Measurements from ENCODE around the gene KAT14. TPM values are rescaled to one million over a fixed set of nuclear protein-coding genes. Genes with fewer than 3 reads are reported as not detected.
A peak's percentile ranks its signal among the peaks of the same experiment; 100 is the strongest.
"Not testable (repeated sequence)": the region's sequence is repeated elsewhere in the genome, so short reads cannot be mapped to it uniquely, and the experiment has no call there.

The KAT14 gene, protein sequence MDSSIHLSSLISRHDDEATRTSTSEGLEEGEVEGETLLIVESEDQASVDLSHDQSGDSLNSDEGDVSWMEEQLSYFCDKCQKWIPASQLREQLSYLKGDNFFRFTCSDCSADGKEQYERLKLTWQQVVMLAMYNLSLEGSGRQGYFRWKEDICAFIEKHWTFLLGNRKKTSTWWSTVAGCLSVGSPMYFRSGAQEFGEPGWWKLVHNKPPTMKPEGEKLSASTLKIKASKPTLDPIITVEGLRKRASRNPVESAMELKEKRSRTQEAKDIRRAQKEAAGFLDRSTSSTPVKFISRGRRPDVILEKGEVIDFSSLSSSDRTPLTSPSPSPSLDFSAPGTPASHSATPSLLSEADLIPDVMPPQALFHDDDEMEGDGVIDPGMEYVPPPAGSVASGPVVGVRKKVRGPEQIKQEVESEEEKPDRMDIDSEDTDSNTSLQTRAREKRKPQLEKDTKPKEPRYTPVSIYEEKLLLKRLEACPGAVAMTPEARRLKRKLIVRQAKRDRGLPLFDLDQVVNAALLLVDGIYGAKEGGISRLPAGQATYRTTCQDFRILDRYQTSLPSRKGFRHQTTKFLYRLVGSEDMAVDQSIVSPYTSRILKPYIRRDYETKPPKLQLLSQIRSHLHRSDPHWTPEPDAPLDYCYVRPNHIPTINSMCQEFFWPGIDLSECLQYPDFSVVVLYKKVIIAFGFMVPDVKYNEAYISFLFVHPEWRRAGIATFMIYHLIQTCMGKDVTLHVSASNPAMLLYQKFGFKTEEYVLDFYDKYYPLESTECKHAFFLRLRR
- 10 to 100 TPM; 11.1 to 17.4 (median 14.9) TPM for total RNA-seq

DNA sequence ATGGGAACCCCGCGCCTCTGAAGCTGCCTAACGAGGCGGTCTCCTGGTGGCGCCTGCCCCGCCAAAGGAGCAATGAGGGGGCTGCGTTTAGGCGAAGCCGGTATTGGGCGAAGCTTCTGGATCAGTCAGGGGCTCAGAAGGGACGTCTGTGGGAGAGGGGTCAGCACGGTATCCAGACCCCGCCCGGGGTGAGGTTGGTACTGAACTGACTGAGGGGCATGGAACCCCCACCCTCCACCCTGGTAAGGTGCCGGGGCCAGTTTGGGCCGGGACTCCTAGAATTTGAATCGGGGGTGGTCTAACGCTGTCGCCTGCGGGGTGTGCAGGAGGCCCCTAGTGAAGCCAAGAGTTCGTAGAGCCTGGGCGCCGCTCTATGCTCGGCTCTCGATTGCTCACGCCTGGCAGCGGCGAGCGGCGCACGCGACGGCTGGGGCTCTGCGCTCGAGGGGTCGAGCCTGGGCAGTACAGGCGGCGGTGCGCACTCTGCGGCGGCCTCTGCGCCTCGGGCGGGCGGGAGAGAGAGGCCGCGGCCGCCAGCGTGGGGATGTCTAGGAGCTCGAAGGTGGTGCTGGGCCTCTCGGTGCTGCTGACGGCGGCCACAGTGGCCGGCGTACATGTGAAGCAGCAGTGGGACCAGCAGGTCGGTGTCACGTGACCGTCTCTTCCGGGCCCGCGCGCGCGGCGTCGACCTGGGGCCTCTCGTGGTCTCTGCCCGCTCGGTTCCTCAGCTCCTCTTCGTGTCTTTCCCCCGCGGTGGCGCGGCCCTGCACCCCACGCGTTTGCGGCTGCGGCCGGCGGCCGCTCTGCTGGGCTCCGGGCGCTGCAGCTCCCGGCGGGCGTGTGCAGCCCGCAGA, at the start of gene KAT14, which contains the start of gene PET117:
TSS of gene KAT14 (plus strand) at position 452 of the 854 bp plus-strand sequence. CDS start 4,798 bp downstream, outside the sequence.
TSS of gene PET117 (plus strand) at position 452 of the 854 bp plus-strand sequence. CDS start at position 545, 93 bp downstream.
- intact Hi-C loops (cut with DNase I; ENCODE audit: low total_unique reads), result no loop called here
- H3K9me3 ChIP-seq, result no peaks in the 10 kb centered on the region
- peak; percentile 78 to 83 for DNase-seq (ENCODE audit: low spot score in 2 of 2)
- H3K36me3 ChIP-seq, result no peaks in the 10 kb centered on the region
- peak within 1 kb of the TSS; percentile 91 to 94 for H3K27ac ChIP-seq
- TF ChIP-seq POLR2A (IDR thresholded peaks at IDR 0.05) (peak; percentile 29), POLR2AphosphoS5 (IDR thresholded peaks at IDR 0.05) (peak; percentile 73 to 95 (median 85)), CTCF (IDR thresholded peaks at IDR 0.05) (no peak)
- H3K4me3 ChIP-seq, result peak within 1 kb of the TSS; percentile 83 to 97 (median 94)
- no peaks in the 10 kb centered on the region for H3K27me3 ChIP-seq
- H3K4me1 ChIP-seq, result peaks cover 10 to 16% of the 10 kb centered on the region in 2 donors

- H3K4me3 ChIP-seq; intact Hi-C loops (cut with DNase I; ENCODE audit: low total_unique reads); H3K27ac ChIP-seq; H3K9me3 ChIP-seq; H3K27me3 ChIP-seq; H3K4me1 ChIP-seq; H3K36me3 ChIP-seq; DNase-seq (ENCODE audit: low spot score in 2 of 2): not testable (repeated sequence)
Observed at GRCh38 chr20:18088298-18088697, 49.4 kb upstream of the KAT14 start.

DNA sequence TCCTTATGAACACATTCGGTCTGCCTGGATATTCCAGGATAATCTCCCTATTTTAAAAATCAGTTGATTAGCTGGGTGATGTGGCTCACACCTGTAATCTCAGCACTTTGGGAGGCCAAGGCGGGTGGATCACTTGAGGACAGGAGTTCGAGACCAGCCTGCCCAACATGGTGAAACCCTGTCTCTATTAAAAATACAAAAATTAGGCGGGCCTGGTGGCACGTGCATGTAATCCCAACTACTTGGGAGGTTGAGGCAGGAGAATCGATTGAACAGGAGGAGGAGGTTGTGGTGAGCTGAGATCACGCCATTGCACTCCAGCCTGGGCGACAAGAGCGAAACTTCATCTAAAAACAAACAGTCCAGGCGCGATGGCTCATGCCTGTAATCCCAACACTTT, 48.8 kb upstream of the KAT14 start:
- H3K36me3 ChIP-seq; H3K27ac ChIP-seq; H3K4me3 ChIP-seq; H3K4me1 ChIP-seq; H3K9me3 ChIP-seq; DNase-seq (ENCODE audit: low spot score in 2 of 2); H3K27me3 ChIP-seq; intact Hi-C loops (cut with DNase I; ENCODE audit: low total_unique reads): not testable (repeated sequence)

DNA sequence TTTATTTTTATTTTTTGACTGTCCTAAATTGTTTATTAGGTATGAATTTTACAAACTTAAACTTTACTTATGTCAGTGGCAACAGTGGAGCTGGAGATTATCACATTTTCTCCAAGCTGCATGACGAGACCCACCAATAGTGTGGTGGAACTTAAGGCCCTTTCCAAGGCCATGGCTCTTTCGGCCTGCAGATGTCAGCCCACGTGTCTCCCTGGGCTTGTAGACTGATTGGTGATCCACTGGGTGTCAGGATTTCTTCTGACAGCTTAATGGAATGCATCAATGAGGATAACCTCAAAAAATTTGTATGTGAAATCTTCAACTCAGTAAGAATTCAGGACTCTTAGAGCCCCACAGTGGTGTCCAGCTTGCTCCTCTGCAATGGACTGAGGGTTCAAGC, 47.6 kb upstream of the KAT14 start:
- Histone ChIP-seq H3K4me3 (no peak overlapping the region), H3K27me3 (no peaks in the 10 kb centered on the region), H3K36me3 (no peaks in the 10 kb centered on the region), H3K4me1 (no peaks in the 10 kb centered on the region), H3K9me3 (no peaks in the 10 kb centered on the region), H3K27ac (no peak overlapping the region)
- intact Hi-C loops (cut with DNase I; ENCODE audit: low total_unique reads), result no loop called here
- DNase-seq (ENCODE audit: low spot score in 2 of 2), result no peak
- TF ChIP-seq CTCF (IDR thresholded peaks at IDR 0.05), result no peak
- TF ChIP-seq POLR2AphosphoS5 (IDR thresholded peaks at IDR 0.05), result no peak
- TF ChIP-seq POLR2A (IDR thresholded peaks at IDR 0.05), result no peak

GRCh38 chr20:18090477-18090876, 47.2 kb upstream of the KAT14 start:
- intact Hi-C loops (cut with DNase I; ENCODE audit: low total_unique reads), result no loop called here
- Histone ChIP-seq H3K9me3 (no peaks in the 10 kb centered on the region), H3K4me1 (no peaks in the 10 kb centered on the region), H3K27ac (no peak overlapping the region), H3K4me3 (no peak overlapping the region), H3K36me3 (no peaks in the 10 kb centered on the region), H3K27me3 (no peaks in the 10 kb centered on the region)
- no peak for TF ChIP-seq POLR2AphosphoS5 (IDR thresholded peaks at IDR 0.05)
- TF ChIP-seq POLR2A (IDR thresholded peaks at IDR 0.05), result no peak
- no peak for TF ChIP-seq CTCF (IDR thresholded peaks at IDR 0.05)
- no peak for DNase-seq (ENCODE audit: low spot score in 2 of 2)

Measured in breast epithelium (tissue), 4 donors.